GM10266 (cell line): ENCODE measurements around the gene BBS9.

Source experiments
- DNase-seq: peaks from one replicate; pipeline ENCODE4 v3.0.0; 2012; ENCODE audit errors: extremely low spot score
- TF ChIP-seq, protein P1 (sequence below): IDR thresholded peaks from 2 replicates; pipeline ENCODE4 v1.5.1; 2012; ENCODE audit warnings: mild to moderate bottlenecking, low read depth; ENCODE audit not compliant: control insufficient read depth, insufficient read depth; ENCODE audit errors: missing control alignments

The BBS9 gene

DNA sequence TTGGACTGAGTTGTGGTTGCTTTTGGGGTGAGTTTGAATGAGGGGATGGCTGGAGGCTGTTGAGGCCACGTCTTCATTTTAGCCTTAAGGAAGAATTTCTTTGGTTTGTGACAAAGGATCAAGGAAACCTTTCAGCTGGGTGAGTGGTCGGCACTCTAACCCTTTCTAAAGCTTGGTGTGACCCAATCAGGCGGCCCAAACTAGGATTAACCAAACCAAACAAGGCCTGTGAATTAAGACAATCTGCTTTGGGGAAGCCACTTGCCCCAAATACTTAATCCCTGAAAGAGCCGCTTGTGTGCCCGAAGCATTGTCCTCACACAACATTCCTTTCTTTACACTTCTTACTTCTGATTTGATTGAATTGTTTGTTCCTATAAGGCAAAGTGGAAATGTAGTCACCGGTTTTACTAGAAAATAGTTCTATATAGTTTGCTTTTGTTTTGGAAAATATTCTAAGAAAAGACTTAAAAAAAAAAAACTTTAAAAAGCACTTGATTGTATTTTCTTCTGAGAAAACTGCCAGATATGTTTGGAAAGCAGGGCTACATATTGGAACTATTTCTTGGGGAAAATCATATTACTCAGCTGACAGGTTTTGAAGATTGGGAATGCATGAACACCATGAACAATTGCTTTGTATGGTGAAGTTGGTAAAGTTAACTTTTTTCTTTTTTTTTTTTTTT lies 503.6 kb downstream of the BBS9 start:
- TF ChIP-seq, protein P1, sequence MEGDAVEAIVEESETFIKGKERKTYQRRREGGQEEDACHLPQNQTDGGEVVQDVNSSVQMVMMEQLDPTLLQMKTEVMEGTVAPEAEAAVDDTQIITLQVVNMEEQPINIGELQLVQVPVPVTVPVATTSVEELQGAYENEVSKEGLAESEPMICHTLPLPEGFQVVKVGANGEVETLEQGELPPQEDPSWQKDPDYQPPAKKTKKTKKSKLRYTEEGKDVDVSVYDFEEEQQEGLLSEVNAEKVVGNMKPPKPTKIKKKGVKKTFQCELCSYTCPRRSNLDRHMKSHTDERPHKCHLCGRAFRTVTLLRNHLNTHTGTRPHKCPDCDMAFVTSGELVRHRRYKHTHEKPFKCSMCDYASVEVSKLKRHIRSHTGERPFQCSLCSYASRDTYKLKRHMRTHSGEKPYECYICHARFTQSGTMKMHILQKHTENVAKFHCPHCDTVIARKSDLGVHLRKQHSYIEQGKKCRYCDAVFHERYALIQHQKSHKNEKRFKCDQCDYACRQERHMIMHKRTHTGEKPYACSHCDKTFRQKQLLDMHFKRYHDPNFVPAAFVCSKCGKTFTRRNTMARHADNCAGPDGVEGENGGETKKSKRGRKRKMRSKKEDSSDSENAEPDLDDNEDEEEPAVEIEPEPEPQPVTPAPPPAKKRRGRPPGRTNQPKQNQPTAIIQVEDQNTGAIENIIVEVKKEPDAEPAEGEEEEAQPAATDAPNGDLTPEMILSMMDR = no peak
- DNase-seq = no peak

DNA sequence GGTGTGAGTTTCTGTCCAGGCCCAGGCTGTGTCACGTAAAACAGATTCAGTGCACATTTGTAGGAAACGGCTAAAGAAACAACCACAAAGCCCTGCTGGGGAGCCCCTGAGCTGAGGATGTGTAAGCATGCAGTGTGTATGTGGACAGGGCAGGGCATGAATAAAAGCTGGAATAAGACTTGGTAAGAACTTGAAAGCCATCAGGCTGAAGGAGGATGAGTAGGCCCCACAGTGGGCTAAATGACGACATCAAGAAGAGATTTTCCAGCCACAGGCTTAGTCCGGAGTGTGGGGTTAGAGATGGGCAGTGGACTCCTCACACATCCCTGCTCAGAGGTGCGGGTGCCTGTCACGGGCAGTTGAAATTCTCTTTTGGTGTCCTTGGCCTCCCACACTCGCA lies 505.2 kb downstream of the BBS9 start:
- TF ChIP-seq, protein P1 = no peak
- no peak for DNase-seq

DNA sequence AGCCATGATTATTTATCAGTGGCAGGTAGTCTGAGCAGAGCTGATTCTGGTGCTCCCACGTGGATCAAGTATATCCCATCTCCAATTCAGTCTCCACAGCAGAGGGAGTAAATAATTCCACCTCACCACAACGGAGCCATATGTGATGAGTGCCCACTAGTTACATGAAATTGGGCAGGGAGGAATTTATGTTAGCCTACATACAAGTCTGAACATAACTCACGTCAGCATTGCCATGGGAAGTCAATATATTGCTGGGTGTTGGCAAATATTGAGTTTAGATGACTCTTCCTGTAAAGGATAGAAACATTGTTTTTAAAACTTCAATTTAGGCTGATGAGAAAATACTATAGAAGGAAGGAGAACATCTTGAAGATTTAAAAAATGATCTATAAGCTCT lies 507.0 kb downstream of the BBS9 start:
- TF ChIP-seq, protein P1 = no peak
- DNase-seq = no peak

DNA sequence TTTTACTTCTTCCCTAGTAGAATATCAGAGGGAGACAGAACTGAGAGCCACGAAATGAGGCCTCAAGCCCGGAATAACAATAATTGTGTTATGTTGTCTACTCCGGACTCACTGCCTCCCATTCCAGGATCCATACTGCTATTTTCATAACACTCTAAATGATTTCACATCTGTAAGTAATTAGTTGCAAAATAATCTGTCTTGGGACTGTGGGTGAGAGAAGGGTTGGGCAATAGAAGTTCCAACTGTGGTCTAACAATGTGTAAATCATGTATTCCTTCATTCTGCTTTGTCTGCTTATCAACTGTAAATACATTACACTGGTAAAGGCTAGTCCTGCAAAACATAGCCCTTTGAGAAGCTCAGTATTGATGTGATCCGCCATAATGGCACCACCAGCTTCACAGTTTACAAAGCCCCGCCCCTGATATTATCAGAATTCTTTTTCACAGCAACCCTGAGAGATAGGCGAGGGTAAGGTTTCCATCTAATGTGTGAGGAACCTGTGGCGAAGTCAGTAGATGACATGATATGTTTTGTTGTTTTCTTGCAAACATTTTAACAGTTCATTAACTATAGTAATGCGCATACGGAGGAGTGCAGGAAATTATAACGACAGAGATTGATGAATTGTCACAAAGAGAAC lies 510.3 kb downstream of the BBS9 start:
- no peak for DNase-seq
- TF ChIP-seq, protein P1 = no peak

DNA sequence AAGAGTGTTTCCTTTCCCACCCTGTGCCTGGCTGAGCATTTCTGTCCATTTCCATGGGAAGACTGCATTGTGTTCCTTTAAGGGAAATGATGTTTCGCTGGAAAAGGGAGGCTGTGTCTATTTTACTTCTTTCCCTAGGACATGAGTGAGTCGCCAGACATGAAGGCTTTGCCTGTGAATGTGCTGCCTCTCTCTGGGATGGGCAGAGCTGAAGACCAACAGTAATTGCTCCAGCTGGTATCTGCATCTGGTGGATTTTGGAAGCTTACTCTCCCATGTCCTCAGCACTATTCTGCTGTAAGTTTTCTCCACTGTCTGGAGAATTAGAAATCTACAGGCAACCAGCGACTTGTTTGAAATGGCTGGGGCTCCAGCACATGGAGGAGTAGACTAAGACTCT lies 511.4 kb downstream of the BBS9 start:
- DNase-seq = no peak
- TF ChIP-seq, protein P1 = no peak

- DNase-seq = no peak
- TF ChIP-seq, protein P1 = no peak
Observed at GRCh38 chr7:33642312-33642711, 512.9 kb downstream of the BBS9 start.

DNA sequence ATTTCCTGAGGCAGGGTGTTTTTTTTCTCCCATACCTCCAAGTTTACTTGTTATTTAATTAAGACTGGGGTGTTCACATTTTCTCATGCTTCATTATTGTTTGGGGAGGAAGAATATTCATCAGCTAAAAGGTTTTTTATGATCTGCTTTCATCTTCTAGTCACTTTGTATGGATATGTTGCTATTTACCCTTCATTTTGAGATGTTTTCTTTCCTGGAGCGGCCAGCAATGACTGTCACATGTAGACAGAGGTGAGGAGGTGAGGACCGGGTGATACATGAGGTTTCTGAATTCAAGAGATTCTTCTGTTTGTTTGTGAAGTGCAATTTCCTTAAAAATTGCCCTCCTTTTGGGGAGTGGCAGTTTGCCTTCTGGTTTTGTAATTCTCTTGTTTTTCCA lies 514.2 kb downstream of the BBS9 start:
- no peak for DNase-seq
- TF ChIP-seq, protein P1 = no peak
